SK-N-SH (cell line): ENCODE results near the gene DDX25. TPM values are rescaled to one million over a fixed set of nuclear protein-coding genes. Genes with fewer than 3 reads are reported as not detected.

Experiments used
- CTCF ChIA-PET: fragments of 300-600, 350-600 bp; formaldehyde crosslinking; extraction: SDS; loops from one replicate; lab custom pipeline; 2021; lab: Yijun Ruan, JAX
- POLR2A ChIA-PET: fragments of 350-600 bp; sonication (Branson Sonifier 250); formaldehyde crosslinking; extraction: SDS; loops from one replicate; lab custom pipeline; 2020; ENCODE audit warnings: antibody characterized with exemption, inconsistent platforms; lab: Yijun Ruan, JAX
- DNase-seq: peaks from one replicate; pipeline ENCODE4 v3.0.0; 2012
- H2AFZ ChIP-seq: fragments of 200-600 bp; sonication (generic); 2 replicates; pipeline ENCODE4 v1.8.1; 2016; ENCODE audit warnings: antibody characterized with exemption, mild to moderate bottlenecking, low read depth
- H3F3A ChIP-seq: fragments of 200-600 bp; sonication (generic); replicated peaks from 2 replicates; pipeline ENCODE3; 2016; ENCODE audit warnings: antibody characterized with exemption, mild to moderate bottlenecking; ENCODE audit not compliant: insufficient read depth
- H3K27ac ChIP-seq, 2 experiments: fragments of 200-500 bp in 1 of 2; fragments of 200-600 bp in 1 of 2; sonication (Bioruptor generic) in 1 of 2; sonication (generic), shearing (Covaris generic) in 1 of 2; 2 replicates each; pipeline versions ENCODE4 v1.5.1 to v1.6.1; 2014 to 2016; ENCODE audit warnings: low read depth in 2 of 2, inconsistent platforms in 1 of 2, low read length in 1 of 2, mild to moderate bottlenecking in 1 of 2, mixed read lengths in 1 of 2
- H3K27me3 ChIP-seq: fragments of 200-600 bp; sonication (generic), shearing (Covaris generic); 2 replicates; pipeline ENCODE4 v1.6.1; 2016; ENCODE audit warnings: mixed run types; ENCODE audit not compliant: insufficient read depth
- H3K36me3 ChIP-seq, 2 experiments: fragments of 200-500 bp in 1 of 2; fragments of 200-600 bp in 1 of 2; sonication (Bioruptor generic) in 1 of 2; sonication (generic) in 1 of 2; replicated peaks in 1 of 2; 2 replicates each; pipeline versions ENCODE3 to v1.5.1; 2014 to 2016; ENCODE audit warnings: low read length in 1 of 2, mild to moderate bottlenecking in 1 of 2; ENCODE audit not compliant: insufficient read depth in 2 of 2, control insufficient read depth in 1 of 2
- H3K4me1 ChIP-seq, 2 experiments: fragments of 200-500 bp in 1 of 2; fragments of 200-600 bp in 1 of 2; sonication (Bioruptor generic) in 1 of 2; sonication (generic), shearing (Covaris generic) in 1 of 2; 2 replicates each; pipeline versions ENCODE4 v1.5.1 to v1.6.1; 2014 to 2016; ENCODE audit warnings: low read depth in 1 of 2, low read length in 1 of 2, mixed run types in 1 of 2; ENCODE audit not compliant: insufficient read depth in 2 of 2, control insufficient read depth in 1 of 2
- H3K4me2 ChIP-seq: fragments of 200-600 bp; sonication (generic), shearing (Covaris generic); 2 replicates; pipeline ENCODE4 v1.6.1; 2017; ENCODE audit warnings: mixed run types
- H3K4me3 ChIP-seq, 2 experiments: fragments of 200-500 bp in 1 of 2; fragments of 200-600 bp in 1 of 2; sonication (Bioruptor generic) in 1 of 2; sonication (generic), shearing (Covaris generic) in 1 of 2; 2 replicates each; pipeline versions ENCODE4 v1.5.1 to v1.8.1; 2014 to 2016; ENCODE audit warnings: low read depth in 2 of 2, inconsistent platforms in 1 of 2, low read length in 1 of 2, mild to moderate bottlenecking in 1 of 2, mixed read lengths in 1 of 2, moderate library complexity in 1 of 2
- H3K79me2 ChIP-seq: fragments of 200-600 bp; sonication (generic); 2 replicates; pipeline ENCODE4 v1.8.1; 2017; ENCODE audit warnings: mild to moderate bottlenecking; ENCODE audit not compliant: insufficient read depth
- H3K9ac ChIP-seq: fragments of 200-600 bp; sonication (generic); 2 replicates; pipeline ENCODE4 v1.6.1; 2017; ENCODE audit warnings: mixed run types
- H3K9me2 ChIP-seq: fragments of 200-600 bp; sonication (generic); 2 replicates; pipeline ENCODE4 v1.6.1; 2017; ENCODE audit warnings: mixed run types
- H3K9me3 ChIP-seq: fragments of 200-600 bp; sonication (generic); 2 replicates; pipeline ENCODE4 v1.6.1; 2017; ENCODE audit warnings: mixed run types, mild to moderate bottlenecking, moderate library complexity
- H4K20me1 ChIP-seq: fragments of 200-600 bp; sonication (generic); 2 replicates; pipeline ENCODE4 v1.6.1; 2017; ENCODE audit warnings: mild to moderate bottlenecking, mixed run types; ENCODE audit not compliant: insufficient read depth
- CHD2 ChIP-seq: fragments of 150-350 bp; IDR thresholded peaks from 2 replicates; pipeline ENCODE4 v1.6.1; 2018; ENCODE audit warnings: low read length; ENCODE audit not compliant: partially characterized antibody
- ELF1 ChIP-seq: IDR thresholded peaks from 2 replicates; pipeline ENCODE4 v1.4.0; 2012
- EZH2phosphoT487 ChIP-seq: fragments of 200-600 bp; sonication (generic); IDR thresholded peaks from 2 replicates; pipeline ENCODE4 v1.6.1; 2017; ENCODE audit warnings: low read depth, mixed run types, mild to moderate bottlenecking, antibody characterized with exemption, moderate library complexity, borderline replicate concordance
- FOXJ3 ChIP-seq: sonication (generic); formaldehyde crosslinking; IDR thresholded peaks from 2 replicates; pipeline ENCODE4 v1.5.1; 2020; ENCODE audit warnings: mild to moderate bottlenecking, missing genetic modification reagents
- GATA2 ChIP-seq: sonication (generic); formaldehyde crosslinking; IDR thresholded peaks from 2 replicates; pipeline ENCODE4 v1.5.0; 2020; ENCODE audit warnings: mild to moderate bottlenecking, missing genetic modification reagents
- MXI1 ChIP-seq: IDR thresholded peaks from 2 replicates; pipeline ENCODE4 v1.6.1; 2012; ENCODE audit warnings: mild to moderate bottlenecking, low read depth, low read length, improper control_type of control experiment
- NFIC ChIP-seq: IDR thresholded peaks from 2 replicates; pipeline ENCODE4 v1.4.0; 2012; ENCODE audit warnings: borderline replicate concordance
- PBX3 ChIP-seq: IDR thresholded peaks from 2 replicates; pipeline ENCODE4; 2012
- RAD21 ChIP-seq: IDR thresholded peaks from 2 replicates; pipeline ENCODE4 v1.6.1; 2012; ENCODE audit warnings: mild to moderate bottlenecking, low read length
- RCOR1 ChIP-seq: fragments of 150-350 bp; IDR thresholded peaks from 2 replicates; pipeline ENCODE4 v1.6.1; 2017; ENCODE audit warnings: antibody characterized with exemption, low read length
- RFX5 ChIP-seq: IDR thresholded peaks from 2 replicates; pipeline ENCODE4 v1.6.1; 2012; ENCODE audit warnings: mild to moderate bottlenecking, improper control_type of control experiment, low read length
- RXRA ChIP-seq: IDR thresholded peaks from 2 replicates; pipeline ENCODE4 v1.4.0; 2012; ENCODE audit warnings: low read depth, mild to moderate bottlenecking, borderline replicate concordance
- SIN3A ChIP-seq: IDR thresholded peaks from 2 replicates; pipeline ENCODE4 v1.6.1; 2012; ENCODE audit warnings: low read depth, mild to moderate bottlenecking, low read length, moderate library complexity, borderline replicate concordance
- TAF1 ChIP-seq: IDR thresholded peaks from 2 replicates; pipeline ENCODE4 v1.6.1; 2012; ENCODE audit warnings: low read depth, mild to moderate bottlenecking, low read length, moderate library complexity, borderline replicate concordance
- TCF12 ChIP-seq: IDR thresholded peaks from 2 replicates; pipeline ENCODE4 v1.4.0; 2012
- TEAD4 ChIP-seq: IDR thresholded peaks from 2 replicates; pipeline ENCODE4 v1.4.0; 2012; ENCODE audit warnings: mild to moderate bottlenecking, borderline replicate concordance; ENCODE audit not compliant: insufficient read depth
- YY1 ChIP-seq: IDR thresholded peaks from 2 replicates; pipeline ENCODE4 v1.4.0; 2012; ENCODE audit warnings: low read depth, mild to moderate bottlenecking
- WGBS: methylation state at CpG from one replicate; pipeline ENCODE4 v1.1.6; 2017; ENCODE audit warnings: low lambda C conversion rate; 5-methylcytosine and 5-hydroxymethylcytosine counted together
- polyA plus RNA-seq, 3 experiments: library from polyadenylated mRNA; depleted of rRNA; stranded (reverse); fragments of >200 nt; gene quantifications; 2 replicates each; pipeline ENCODE4 v1.2.3, GENCODE V29; 2012
- TF ChIP-seq, protein P1 (sequence below): fragments of 150-350 bp; IDR thresholded peaks from 2 replicates; pipeline ENCODE4 v1.6.1; 2016; ENCODE audit warnings: mild to moderate bottlenecking, low read depth, low read length

DDX25 gene
- polyA plus RNA-seq, 1 of the 3 experiments (the other 2 are of a cell fraction) = 0.12 TPM

DNA sequence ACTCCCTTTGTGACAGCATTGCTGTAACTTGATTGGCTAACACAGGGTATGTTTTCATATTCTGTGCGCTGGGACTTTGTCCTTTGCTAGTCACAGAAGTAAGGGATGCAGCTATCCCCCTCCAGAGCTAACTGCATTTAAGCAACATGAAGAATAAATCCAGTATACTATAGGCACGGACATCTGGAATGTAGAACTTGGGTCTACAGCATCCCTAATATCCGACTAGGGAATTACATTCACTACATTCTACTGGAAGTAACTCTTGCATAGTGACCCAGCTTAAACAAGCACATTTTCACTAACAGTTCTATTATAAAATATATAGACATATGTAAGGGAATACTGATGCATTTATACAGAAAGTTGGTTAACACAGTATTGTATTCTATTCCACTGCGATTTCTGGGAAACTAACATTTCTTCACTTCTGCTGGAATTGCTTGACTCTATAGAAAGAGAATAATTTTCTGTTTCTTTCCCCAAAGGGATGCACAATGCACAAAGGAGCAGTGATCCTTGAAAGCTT is 54.6 kb downstream of the DDX25 start:
- CTCF ChIA-PET = interaction anchor here (0.9 to 1.4 kb wide), 3 partner anchors 13 to 93 kb away, joined by 3 to 4 read pairs (median 3); no protein-coding TSS in a partner anchor
- Histone ChIP-seq H4K20me1 (no peaks in the 10 kb centered on the region), H3K27ac (no peak overlapping the region), H2AFZ (no peak overlapping the region), H3K9me3 (no peaks in the 10 kb centered on the region), H3K9me2 (no peaks in the 10 kb centered on the region), H3K79me2 (no peaks in the 10 kb centered on the region), H3K4me2 (no peak overlapping the region), H3K4me1 (peaks cover 0 to 2% of the 10 kb centered on the region in 2 experiments; a peak in 1 of 4 replicates), H3K27me3 (no peaks in the 10 kb centered on the region), H3K36me3 (peaks cover 0 to 38% of the 10 kb centered on the region in 2 experiments), H3K4me3 (no peak overlapping the region), H3K9ac (no peak overlapping the region), H3F3A (no peaks in the 10 kb centered on the region)
- POLR2A ChIA-PET = no interaction called here
- no peak for TF ChIP-seq EZH2phosphoT487
- TF ChIP-seq FOXJ3 (CRISPR knock-in tag) = no peak
- TF ChIP-seq GATA2 (CRISPR knock-in tag) = no peak
- no peak for TF ChIP-seq RXRA
- TF ChIP-seq ELF1 = no peak
- TF ChIP-seq MXI1 = no peak
- TF ChIP-seq YY1 = no peak
- TF ChIP-seq, protein P1, sequence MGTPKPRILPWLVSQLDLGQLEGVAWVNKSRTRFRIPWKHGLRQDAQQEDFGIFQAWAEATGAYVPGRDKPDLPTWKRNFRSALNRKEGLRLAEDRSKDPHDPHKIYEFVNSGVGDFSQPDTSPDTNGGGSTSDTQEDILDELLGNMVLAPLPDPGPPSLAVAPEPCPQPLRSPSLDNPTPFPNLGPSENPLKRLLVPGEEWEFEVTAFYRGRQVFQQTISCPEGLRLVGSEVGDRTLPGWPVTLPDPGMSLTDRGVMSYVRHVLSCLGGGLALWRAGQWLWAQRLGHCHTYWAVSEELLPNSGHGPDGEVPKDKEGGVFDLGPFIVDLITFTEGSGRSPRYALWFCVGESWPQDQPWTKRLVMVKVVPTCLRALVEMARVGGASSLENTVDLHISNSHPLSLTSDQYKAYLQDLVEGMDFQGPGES = no peak
- no peak for TF ChIP-seq TEAD4
- no peak for TF ChIP-seq TCF12
- no peak for TF ChIP-seq NFIC
- TF ChIP-seq RCOR1 = no peak
- no peak for TF ChIP-seq RAD21
- TF ChIP-seq CHD2 = no peak
- TF ChIP-seq RFX5 = no peak
- TF ChIP-seq SIN3A = no peak
- no peak for TF ChIP-seq PBX3
- no peak for TF ChIP-seq TAF1
- no peak for DNase-seq
- WGBS = 91% methylated on average over 4 of the region's 4 CpGs
